GM18517 (cell line): Measurements from ENCODE around the gene UPB1.

ENCODE experiments used
- ATAC-seq: cut with Tn5 transposase; IDR thresholded peaks from one replicate; pipeline ENCODE4 v1.9.1; 2021; ENCODE audit warnings: mild to moderate bottlenecking, moderate library complexity; ENCODE audit not compliant: unreplicated experiment

UPB1 gene

GRCh38 chr22:24494528-24495364, at the start of gene UPB1:
Gene UPB1 (plus strand): TSS chr22:24495332. CDS start chr22:24495404, 72 bp downstream.
- ATAC-seq: no peak

GRCh38 chr22:24445481-24446259, 49.5 kb upstream of the UPB1 start:
- no peak for ATAC-seq

GRCh38 chr22:24446260-24446611, 48.9 kb upstream of the UPB1 start:
- ATAC-seq: no peak

- ATAC-seq: no peak
Measured at GRCh38 chr22:24450610-24451009, 44.5 kb upstream of the UPB1 start.

GRCh38 chr22:24451162-24451561, 44.0 kb upstream of the UPB1 start:
- no peak for ATAC-seq

GRCh38 chr22:24453853-24454252, 41.3 kb upstream of the UPB1 start:
- ATAC-seq: no peak

- ATAC-seq: no peak
Measured at GRCh38 chr22:24455039-24455438, 40.1 kb upstream of the UPB1 start.

- ATAC-seq: no peak
Measured at GRCh38 chr22:24455751-24456426, 39.2 kb upstream of the UPB1 start.

- ATAC-seq: no peak
Measured at GRCh38 chr22:24457894-24458420, 37.2 kb upstream of the UPB1 start.

GRCh38 chr22:24459911-24460310, 35.2 kb upstream of the UPB1 start:
- ATAC-seq: no peak

GRCh38 chr22:24460418-24461089, 34.6 kb upstream of the UPB1 start:
- no peak for ATAC-seq

GRCh38 chr22:24463071-24463760, 31.9 kb upstream of the UPB1 start:
- ATAC-seq: no peak

- ATAC-seq: no peak
Measured at GRCh38 chr22:24465566-24465965, 29.6 kb upstream of the UPB1 start.

- ATAC-seq: no peak
Measured at GRCh38 chr22:24465975-24466374, 29.2 kb upstream of the UPB1 start.

- no peak for ATAC-seq
Measured at GRCh38 chr22:24466716-24467328, 28.3 kb upstream of the UPB1 start.

- ATAC-seq: no peak
Measured at GRCh38 chr22:24467340-24467739, 27.8 kb upstream of the UPB1 start.

- no peak for ATAC-seq
Measured at GRCh38 chr22:24471570-24471969, 23.6 kb upstream of the UPB1 start.

- ATAC-seq: no peak
Measured at GRCh38 chr22:24473284-24473683, 21.8 kb upstream of the UPB1 start.

GRCh38 chr22:24474221-24474620, 20.9 kb upstream of the UPB1 start:
- ATAC-seq: no peak
